K562 (cell line): ENCODE measurements around the gene ZNF189.

ENCODE experiments used
- EP300 ChIP-seq: IDR thresholded peaks from 2 replicates; pipeline ENCODE4 v1.6.1; 2012; ENCODE audit warnings: low read length, improper control_type of control experiment
- FOXA3 ChIP-seq, 2 experiments: fragments of 450-650 bp in 1 of 2; sonication (generic) in 1 of 2; formaldehyde crosslinking; IDR thresholded peaks in 1 of 2; conservative IDR thresholded peaks in 1 of 2; 2 replicates each; pipeline versions ENCODE4 v1.4.0 to v1.8.0; 2020 to 2022; ENCODE audit warnings: mild to moderate bottlenecking in 2 of 2, missing genetic modification reagents in 1 of 2
- KDM5B ChIP-seq: fragments of 200-600 bp; sonication (generic); IDR thresholded peaks from 2 replicates; pipeline ENCODE4 v1.6.1; 2012; ENCODE audit warnings: low read depth, mild to moderate bottlenecking, moderate library complexity, low read length, control low read depth, inconsistent platforms; ENCODE audit not compliant: insufficient replicate concordance
- MAX ChIP-seq: sonication (generic); formaldehyde crosslinking; IDR thresholded peaks from 2 replicates; pipeline ENCODE4 v1.9.0; 2022; ENCODE audit warnings: mild to moderate bottlenecking, missing genetic modification reagents
- NFIC ChIP-seq: fragments of 450-650 bp; IDR thresholded peaks from 2 replicates; pipeline ENCODE4 v1.6.1; 2017; ENCODE audit warnings: mild to moderate bottlenecking, inconsistent platforms
- SPI1 ChIP-seq: IDR thresholded peaks from 2 replicates; pipeline ENCODE4 v1.6.1; 2011; ENCODE audit warnings: low read depth, low read length, control low read depth, borderline replicate concordance
- ZNF146 ChIP-seq: IDR thresholded peaks from one replicate; pipeline ENCODE4 v1.6.1; 2018; ENCODE audit warnings: missing compliant biosample characterization; ENCODE audit not compliant: unreplicated experiment

- TF ChIP-seq KDM5B (no peak), FOXA3 (CRISPR knock-in tag; conservative IDR thresholded peaks at IDR 0.05 in 1 of 2, IDR thresholded peaks at IDR 0.05 in 1 of 2) (no peak), ZNF146 (CRISPR knock-in tag) (no peak), MAX (CRISPR knock-in tag) (no peak), SPI1 (no peak), NFIC (no peak), EP300 (no peak)
Measured at GRCh38 chr9:101367323-101367722, 31.3 kb upstream of the ZNF189 start.
